Measurements from ENCODE around the gene RBP2.

RBP2 gene

DNA sequence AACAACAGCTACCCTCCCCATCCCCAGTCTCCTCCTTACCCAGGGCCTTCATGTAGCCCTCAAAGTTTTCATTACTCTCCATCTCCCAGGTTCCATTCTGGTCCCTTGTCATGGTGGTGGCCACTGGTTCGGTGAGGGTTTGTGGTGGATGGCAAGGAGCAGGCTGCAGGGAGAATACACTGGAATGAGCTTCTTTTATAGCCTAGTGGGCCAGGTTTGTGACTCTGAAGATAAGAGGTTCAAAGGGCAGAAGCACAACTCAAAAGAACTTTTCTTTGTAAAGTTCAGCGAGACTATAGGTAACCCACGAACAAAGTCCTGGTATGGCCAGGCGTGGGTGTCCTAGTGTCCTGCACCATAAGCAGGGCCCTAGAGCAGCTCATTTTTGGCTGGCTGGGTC lies at the start of gene RBP2:
TSS of gene RBP2 (minus strand) at position 169 of the 400 bp plus-strand sequence. CDS start at position 112, 57 bp downstream.
- DNase-seq = no peak

DNA sequence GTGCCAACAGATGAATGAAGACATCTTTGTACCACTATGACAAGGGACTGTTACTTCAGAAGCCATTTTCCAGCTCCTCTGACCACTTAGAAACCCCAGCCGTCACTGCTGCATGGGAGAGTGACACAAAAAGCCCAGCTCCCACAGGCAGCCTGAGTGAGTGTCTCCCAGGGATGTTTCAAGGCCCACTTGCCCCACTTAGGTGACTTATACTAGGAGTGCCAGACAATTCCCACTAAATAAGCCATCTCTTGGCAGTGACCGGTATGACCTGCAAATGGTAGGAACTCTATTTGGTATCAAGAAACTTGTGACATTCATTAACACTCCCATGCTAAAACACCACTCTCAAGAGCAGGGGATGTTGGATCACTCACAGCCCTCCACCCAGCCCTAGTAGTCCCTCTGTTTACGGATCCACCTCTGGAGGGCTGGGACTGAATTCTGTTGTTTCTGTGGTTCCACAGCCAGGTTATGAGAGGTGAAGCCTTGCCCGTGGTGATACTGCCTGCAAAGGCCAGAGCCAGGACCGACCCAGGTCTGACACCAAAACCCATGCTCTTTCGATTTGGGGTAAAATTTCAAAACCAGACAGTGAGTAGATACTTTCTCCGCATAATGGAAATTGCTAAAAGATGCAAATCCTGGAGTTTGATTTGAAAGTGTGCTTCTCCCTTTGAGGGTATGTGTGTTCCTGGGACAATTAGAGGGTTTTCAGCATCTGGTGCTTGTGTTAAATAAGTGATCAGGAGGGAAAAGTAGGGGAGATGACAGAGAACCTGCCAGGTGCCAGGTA lies 48.7 kb upstream of the RBP2 start:
- no peak for DNase-seq

DNA sequence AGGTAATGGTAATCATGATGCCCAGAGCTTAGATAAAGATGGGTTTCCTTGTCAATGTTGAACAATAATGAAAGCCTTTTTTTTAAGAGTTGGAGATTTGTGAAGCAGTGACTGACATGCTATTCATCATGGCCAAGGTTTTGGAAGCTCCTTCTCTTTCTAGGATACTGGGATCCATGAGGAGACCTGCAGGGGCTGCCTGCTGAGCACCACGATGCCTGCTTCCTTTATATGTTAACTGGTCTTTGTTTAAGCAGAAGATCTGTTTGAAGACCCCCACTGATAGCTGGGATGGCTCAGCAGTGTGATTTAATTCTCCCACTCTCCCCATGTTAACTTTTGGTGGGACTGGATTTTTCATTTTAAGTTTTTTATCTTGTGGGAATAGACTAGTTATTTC lies 47.4 kb upstream of the RBP2 start:
- DNase-seq = no peak

DNA sequence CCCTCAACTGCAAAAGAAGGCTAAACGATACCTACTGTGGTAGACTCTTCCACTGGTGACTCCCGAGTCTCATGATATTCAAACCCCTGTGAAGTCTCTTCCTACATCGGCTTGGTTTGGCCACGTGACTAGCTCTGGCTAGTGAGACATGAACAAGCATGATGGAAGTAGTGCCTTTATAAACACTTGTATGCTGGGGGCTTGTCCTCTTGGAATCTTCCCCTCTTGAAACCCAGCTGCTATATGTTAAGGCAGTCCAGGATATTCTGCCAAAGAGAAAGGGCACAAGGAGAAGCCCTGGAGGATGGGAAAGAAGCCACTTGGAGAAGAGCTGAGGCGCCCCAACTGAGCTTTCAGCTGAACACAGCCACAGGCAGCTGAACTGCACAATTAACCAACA lies 46.9 kb upstream of the RBP2 start:
- DNase-seq = no peak

DNA sequence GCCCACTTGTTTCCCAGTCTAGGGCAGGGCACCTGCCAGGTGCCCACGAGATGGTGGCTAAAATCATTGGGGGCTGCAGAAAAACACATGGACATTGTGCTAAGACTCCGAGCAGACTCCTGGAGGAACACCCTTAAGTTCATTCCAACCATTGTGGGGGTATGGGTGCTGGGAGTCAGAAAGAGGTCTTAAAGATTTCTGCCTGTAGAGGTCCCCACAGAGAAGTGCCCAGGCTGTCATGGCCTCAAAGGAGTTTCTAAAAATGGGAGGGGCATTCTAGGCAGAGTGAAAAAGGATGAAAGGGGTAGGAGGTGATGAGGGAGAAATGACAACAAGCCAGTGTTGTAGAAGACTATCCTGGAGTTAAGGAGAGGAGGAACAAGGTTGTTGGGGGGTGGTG lies 46.1 kb upstream of the RBP2 start:
- DNase-seq = no peak

DNA sequence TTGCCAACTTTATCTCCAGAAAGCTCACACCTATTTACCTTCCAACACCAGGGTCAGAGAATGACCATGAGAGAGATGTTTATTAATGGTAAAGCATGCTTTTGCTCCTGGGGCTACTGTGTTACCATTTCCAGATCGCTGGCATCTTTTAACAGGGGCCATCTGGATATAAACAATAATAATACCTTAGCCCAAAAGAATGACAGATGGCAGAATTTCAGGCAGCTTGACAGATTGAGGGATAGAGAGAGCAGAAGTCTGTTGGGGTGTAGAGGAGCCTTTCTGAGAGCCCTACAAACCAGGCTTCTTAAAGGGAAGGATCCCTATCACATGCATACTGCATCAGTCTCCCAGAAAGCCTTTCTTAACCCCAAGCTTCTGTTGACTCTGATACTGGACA lies 45.5 kb upstream of the RBP2 start:
- DNase-seq = no peak

DNA sequence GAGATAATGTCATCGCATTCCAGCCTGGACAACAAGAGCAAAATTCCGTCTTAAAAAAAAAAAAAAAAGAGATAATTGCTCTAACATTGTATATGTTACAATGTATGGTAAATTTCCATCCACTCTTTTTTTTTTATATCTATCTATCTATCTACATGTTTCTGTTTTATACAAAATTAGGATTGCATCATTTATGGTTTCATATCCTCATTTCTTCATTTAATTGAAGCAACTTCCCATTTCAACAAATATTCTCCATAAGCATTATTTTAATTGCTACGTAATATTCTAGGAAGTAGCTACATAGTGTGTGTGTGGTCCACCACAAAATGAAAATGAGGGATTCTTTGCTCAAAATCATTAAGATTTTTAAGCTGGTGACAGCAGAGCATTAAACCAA lies 44.8 kb upstream of the RBP2 start:
- no peak for DNase-seq

DNA sequence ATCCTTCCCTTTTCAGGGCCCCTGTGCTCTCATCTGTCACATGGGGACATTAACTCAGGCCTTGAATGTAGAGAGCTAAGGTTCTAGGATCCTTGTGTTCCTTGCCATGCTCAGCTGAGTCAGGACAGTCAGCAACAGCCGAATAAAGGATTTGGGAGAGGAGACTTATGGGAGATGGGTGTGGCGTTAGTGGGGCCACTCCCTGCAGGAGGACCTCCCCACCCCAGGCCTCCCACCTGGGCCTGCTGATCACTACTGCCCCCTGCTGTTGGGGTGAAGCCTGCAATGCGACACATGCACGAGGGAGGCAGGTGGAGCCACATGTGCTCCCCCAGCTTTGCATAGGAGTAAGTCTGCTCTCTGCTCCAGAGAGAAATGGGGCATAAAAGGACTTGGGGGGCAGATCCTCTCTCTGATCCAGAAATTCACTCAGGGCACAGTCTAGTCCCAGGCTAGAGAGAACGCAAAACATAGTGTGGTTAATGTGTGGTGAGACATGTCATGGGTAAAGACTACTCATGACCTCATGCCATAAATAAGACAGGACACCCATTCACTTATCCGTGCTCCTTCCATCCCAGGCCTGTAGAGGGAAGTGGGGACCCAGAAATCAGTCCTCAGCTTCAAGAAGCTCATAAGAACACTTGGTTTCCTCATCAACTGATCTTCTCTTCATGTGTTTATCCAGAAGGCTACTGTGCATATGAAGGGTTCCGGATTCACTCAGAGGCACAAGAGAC lies 43.9 kb upstream of the RBP2 start:
- DNase-seq = no peak

DNA sequence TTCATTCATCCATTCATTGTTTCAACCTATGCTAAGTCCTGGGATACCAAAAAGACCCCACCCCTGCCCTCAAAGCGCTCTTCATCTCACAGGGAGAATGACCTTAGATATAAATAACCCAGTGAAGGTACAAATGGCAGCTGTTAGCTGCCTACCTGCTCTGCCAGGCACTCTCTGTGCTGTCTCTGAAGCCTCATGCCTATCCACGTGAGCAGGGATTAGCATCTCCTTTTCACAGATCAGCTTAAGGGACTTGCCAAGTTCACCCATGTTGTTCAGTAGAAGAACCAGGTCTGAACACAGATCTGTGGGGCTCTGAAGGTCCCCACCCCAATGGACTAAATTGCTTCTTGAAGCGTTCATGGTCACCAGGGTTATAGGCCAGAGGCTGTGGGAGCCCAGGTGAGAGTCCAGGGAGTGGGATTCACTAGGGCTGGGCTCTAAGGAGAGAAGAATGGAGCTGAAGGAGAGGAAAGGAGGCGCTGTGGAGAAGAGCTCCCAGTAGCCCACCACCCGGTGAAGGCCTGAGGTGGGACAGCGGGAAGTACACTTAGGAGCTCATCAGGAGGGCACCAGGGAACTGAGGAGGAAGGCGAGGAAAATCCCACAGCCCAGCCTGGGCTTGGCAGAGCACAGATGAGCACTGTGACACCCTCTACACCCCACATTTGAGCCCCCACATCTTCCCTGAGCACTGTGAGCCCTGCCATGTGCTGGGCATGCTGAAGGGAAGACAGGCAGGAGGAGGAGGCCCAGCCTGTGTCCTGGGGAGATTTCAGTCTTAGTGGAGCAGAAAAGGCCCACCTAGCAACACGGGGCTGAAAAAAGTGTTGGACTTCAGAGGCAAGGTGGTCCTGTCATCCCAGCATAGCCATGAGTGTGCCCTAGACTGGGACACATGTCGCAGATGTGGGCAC lies 42.9 kb upstream of the RBP2 start:
- no peak for DNase-seq

DNA sequence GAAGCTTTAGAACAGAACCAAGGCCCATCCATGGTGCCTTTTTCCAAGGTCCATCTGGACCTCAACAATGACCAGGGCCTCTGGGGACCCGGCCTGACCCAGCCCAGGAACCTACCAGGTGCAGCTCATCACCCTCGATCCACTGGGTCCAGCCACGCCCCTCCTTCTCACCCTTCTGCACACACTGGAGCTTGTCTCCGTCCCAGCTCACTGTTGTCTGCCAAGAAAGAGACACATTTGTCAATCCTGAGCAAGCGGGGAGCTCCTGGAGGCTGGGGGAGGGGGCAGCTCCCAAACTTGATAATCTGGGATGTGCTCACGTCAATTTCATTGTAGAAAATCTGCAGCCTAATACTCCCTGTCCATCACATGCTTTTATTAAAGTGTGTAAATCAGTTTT lies 42.0 kb upstream of the RBP2 start:
- DNase-seq = no peak

DNA sequence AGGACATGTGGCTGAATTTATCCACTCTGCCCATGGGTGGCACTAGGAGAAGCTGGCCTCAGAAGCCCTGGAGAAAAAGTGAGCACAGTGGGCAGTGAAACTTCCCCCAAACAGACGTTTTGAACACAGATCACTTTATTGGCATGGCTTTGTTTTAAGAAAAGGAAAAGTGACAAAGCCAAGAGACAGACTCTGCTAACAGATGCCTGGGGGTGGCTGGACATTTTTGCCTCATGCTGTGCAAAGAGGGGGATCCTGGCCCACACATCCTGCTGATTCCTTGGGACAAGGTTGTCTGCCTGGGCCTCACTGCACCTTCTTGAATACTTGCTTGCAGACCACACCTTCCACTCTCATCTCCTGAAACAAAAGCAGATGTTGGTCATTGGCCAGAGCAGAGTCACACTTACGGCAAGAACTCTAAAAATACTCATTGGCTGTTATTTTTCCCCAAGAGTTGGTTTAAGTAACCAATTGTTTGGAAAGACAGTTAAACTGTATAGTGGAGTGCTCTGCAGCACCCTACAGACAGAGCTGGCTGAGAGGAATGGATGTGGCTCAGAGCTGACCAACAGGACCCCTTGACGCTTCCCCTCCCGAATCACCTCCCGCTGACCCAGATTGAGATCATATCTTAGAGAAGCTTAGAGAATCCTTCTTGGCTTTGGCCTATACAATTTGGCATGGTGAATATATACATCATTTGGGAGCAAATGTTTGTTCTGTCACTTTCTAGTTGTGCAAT lies 41.2 kb upstream of the RBP2 start:
- DNase-seq = no peak

DNA sequence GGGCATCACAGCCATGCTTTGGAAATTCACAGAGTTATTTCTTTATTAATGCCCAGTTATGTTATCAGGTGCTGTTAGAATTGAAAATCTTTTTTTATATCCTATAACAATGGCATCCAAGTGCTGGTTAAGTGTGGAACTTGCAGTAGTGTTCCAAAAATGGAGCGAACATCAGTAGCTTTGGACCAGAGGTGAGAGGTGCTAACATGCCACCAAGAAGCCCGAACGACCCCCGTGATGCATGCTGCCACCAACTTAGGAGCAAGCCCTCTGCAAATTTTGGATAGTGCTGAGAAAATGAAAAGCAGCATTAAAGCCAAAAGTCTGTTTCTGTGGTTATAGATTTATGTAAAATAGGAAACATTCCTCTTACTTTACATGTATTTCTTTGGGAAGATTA lies 38.4 kb upstream of the RBP2 start:
- no peak for DNase-seq

DNA sequence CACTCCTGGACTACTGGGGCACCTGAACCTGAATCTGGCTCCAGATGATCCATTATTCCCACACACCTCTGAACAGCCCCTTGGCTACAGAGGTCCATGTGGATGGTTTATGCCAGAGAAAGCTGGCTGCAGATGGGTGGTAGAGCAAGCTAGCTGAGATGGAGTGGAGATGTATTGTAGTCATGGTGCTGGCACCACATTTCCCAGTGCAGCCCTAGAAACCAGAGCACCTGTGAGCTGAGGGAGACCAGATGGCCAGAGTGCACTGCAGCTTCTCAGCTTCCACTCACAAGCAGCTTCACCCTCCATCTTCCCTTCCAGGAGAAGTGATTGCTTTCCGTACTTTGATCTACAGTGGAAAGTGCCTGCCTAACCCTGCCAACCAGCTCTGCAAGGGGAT lies 33.3 kb upstream of the RBP2 start:
- DNase-seq = no peak

DNA sequence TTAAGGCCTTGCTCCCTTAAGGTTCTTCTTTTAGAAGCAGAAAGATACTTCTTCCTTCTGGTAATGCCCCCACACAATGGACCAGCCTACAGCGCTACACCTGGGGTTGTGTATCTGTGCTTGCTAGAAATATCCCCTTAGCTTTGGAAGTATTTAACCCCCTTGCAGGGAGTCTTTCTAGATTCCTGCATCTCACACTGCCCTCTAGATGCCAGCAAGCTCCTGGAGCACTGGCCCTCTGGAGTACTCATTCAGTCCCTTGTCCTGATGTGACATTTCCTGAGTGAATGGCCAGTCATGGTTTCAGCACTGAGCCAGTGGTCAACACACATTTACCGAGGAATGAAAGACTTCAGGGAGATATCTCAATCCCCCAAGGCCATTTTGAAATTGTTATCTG lies 30.4 kb upstream of the RBP2 start:
- no peak for DNase-seq

DNA sequence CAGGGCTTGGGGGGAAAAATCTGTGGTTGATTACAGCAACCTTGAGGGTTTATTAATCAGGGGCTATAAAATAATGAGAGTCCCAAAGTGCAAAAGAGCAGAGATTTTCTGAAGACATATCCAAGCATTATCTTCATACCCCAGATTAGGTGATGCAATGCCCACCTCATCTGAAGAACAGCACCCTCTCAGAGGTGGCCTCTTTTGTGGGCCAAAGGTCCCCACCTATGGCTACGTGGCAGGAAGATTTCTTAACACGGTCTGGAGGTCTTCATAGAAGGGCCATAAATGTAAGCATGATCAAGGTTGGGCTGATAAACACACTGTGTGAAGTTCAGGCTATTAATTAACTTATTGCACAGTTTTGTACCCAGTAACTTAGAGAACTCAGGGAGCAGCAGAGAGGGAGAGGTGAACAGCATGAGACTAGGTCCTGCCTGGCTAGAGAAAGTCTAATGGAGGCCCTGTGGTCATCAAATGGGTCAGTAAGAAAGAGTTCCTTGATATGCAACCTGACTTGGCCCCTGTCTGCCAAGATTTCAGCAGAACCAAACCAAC lies 29.6 kb upstream of the RBP2 start:
- no peak for DNase-seq

DNA sequence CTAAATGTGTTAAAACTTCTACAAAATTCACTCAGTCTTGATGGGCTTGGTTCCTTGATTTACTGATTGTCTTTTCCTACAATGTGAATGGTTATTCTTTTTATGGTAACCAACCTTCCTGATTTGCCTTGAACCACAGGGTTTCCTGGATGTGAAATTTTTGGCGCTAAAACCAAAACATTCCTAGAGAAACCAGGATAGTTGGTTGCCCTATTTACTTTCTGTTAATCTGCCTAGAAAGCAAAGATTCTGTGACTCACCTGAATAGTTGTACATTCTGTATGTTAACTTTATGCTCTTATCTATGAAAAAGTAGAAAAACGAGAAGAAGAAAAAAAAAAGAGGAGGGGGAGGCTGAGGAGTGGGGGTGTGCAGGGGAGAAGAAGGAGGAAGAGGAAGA lies 23.2 kb upstream of the RBP2 start:
- DNase-seq = no peak

DNA sequence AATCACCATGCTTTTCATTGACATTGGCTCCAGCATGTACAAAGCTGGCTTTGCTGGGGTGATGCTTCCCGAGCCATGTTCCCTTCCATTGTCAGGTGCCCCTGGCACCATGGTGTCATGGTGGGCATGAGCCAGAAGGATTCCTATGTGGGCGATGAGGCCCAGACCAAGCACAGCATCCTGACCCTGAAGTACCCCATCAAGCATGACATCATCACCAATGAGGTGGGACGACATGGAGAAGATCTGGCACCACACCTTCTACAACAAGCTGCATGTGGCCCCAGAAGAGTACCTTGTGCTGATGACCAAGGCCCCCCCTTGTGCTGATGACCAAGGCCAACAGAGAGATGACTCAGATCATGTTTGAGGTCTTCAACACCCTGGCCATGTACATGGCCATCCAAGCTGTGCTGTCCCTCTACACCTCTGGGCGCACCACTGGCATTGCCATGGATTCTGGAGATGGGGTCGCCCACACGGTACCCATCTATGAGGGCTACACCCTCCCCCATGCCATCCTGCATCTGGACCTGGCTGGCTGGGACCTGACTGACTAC lies 17.6 kb upstream of the RBP2 start:
- DNase-seq = no peak

DNA sequence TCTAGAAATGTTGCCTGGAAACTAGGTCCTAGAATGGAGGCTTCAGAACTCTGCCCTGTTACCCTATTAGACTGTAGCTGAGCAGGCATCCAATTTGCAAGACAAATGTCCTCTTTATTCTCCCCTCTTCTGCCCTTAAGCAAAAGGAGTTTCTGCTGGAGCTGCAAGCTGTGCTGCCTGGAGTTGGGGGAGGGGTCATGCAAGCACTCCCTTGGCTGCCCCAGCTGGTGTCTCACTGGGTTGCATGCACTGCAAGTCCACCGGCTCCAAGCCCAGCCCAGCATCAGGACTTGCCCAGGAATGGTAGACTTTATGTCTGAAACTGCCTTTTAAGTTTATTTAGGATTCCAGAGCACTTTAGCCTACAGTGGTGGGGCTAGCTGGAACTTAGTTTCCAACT lies 15.7 kb upstream of the RBP2 start:
- no peak for DNase-seq

DNA sequence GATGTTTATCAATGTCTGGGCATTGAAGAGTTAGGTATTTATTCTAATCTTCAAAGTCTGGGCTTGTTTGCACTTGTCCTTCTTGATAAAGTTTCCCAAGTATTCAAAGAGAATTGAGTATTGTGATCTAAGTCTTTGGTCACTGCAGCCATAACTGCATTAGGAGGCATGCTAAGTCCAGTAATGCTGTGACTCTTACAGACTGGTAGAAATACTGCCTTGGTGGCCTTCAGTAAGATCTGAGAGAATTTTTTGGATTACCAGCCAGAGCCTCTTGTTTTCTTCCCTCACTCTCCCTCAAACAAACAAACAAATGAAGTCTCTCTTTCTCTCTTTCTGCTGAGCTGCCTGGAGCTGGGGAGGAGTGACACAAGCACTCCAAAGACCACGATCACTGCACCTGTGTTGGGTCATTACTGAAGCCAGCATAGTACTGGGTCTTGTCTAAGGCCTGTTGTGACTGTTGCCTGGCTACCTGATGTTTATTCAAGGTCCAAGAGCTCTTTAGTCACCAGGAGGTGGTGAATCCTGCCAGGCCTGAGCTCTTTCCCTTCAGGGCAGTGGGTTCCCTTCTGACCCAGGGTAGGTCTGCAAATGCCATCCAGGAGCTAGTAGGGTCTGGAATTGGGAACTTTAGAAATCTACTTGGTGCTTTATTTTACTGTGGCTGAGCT lies 14.8 kb upstream of the RBP2 start:
- DNase-seq = no peak

DNA sequence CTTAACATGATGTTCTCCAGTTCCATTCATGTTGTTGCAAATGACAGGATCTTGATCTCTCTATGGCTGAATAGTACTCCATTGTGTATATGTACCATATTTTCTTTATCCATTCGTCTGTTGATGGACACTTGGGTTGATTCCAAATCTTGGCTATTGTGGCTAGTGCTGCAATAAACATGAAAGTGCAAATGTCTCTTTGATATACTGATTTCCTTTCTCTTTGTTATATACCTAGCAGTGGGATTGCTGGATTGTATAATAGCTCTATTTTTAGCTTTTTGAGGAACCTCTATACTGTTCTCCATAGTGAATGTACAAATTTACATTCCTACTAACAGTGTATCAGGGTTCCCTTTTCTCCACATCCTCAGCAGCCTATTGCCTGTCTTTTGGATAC lies 5.9 kb upstream of the RBP2 start:
- no peak for DNase-seq

DNA sequence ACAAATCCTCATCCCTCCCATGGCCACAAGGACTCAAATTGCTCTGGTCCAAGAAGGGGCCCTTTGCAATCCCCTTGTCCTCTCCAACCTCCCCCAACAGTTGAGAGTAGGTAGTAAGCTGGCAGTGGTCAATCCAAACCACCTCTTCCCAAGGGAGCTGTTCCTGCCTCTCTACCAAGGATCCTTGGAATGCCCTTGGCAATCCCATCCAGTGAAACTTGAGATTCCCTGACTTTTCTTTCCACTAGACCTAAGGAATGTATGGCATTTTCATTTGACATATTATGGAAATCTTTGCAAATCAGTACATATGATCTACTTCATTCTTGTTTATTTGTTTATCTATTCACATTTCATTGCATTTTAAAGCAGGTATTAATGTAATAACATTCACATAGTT lies 4.8 kb upstream of the RBP2 start:
- DNase-seq = no peak

DNA sequence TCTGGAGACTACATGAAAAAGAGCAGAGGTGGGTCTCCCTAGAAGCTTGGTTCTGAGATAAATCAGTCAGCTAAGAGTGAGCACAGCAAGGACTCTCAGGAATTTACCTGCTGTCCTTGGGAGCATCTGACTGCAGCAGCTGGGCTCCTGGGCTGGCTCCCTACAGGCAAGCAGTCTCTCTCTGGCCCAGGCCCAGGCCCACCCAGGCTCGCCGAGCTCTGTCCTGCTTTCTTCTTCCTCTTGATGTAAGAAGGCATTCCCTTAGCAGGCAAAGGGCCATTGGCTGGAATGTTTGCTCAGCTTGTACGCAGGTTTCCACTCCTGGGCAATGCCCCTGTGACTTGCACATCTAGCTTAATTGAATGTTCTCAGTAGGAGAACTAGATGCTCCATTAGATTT lies 4.3 kb upstream of the RBP2 start:
- DNase-seq = no peak
